SK-N-SH (cell line): ENCODE results near the gene SPON2. TPM values are rescaled to one million over a fixed set of nuclear protein-coding genes. Genes with fewer than 3 reads are reported as not detected.

Experiments
- CTCF ChIA-PET: fragments of 300-600, 350-600 bp; formaldehyde crosslinking; extraction: SDS; loops from one replicate; lab custom pipeline; 2021; lab: Yijun Ruan, JAX
- POLR2A ChIA-PET: fragments of 350-600 bp; sonication (Branson Sonifier 250); formaldehyde crosslinking; extraction: SDS; loops from one replicate; lab custom pipeline; 2020; ENCODE audit warnings: antibody characterized with exemption, inconsistent platforms; lab: Yijun Ruan, JAX
- DNase-seq: peaks from one replicate; pipeline ENCODE4 v3.0.0; 2012
- H2AFZ ChIP-seq: fragments of 200-600 bp; sonication (generic); 2 replicates; pipeline ENCODE4 v1.8.1; 2016; ENCODE audit warnings: antibody characterized with exemption, mild to moderate bottlenecking, low read depth
- H3F3A ChIP-seq: fragments of 200-600 bp; sonication (generic); replicated peaks from 2 replicates; pipeline ENCODE3; 2016; ENCODE audit warnings: antibody characterized with exemption, mild to moderate bottlenecking; ENCODE audit not compliant: insufficient read depth
- H3K27ac ChIP-seq, 2 experiments: fragments of 200-500 bp in 1 of 2; fragments of 200-600 bp in 1 of 2; sonication (Bioruptor generic) in 1 of 2; sonication (generic), shearing (Covaris generic) in 1 of 2; 2 replicates each; pipeline versions ENCODE4 v1.5.1 to v1.6.1; 2014 to 2016; ENCODE audit warnings: low read depth in 2 of 2, inconsistent platforms in 1 of 2, low read length in 1 of 2, mild to moderate bottlenecking in 1 of 2, mixed read lengths in 1 of 2
- H3K27me3 ChIP-seq: fragments of 200-600 bp; sonication (generic), shearing (Covaris generic); 2 replicates; pipeline ENCODE4 v1.6.1; 2016; ENCODE audit warnings: mixed run types; ENCODE audit not compliant: insufficient read depth
- H3K36me3 ChIP-seq, 2 experiments: fragments of 200-500 bp in 1 of 2; fragments of 200-600 bp in 1 of 2; sonication (Bioruptor generic) in 1 of 2; sonication (generic) in 1 of 2; replicated peaks in 1 of 2; 2 replicates each; pipeline versions ENCODE3 to v1.5.1; 2014 to 2016; ENCODE audit warnings: low read length in 1 of 2, mild to moderate bottlenecking in 1 of 2; ENCODE audit not compliant: insufficient read depth in 2 of 2, control insufficient read depth in 1 of 2
- H3K4me1 ChIP-seq, 2 experiments: fragments of 200-500 bp in 1 of 2; fragments of 200-600 bp in 1 of 2; sonication (Bioruptor generic) in 1 of 2; sonication (generic), shearing (Covaris generic) in 1 of 2; 2 replicates each; pipeline versions ENCODE4 v1.5.1 to v1.6.1; 2014 to 2016; ENCODE audit warnings: low read depth in 1 of 2, low read length in 1 of 2, mixed run types in 1 of 2; ENCODE audit not compliant: insufficient read depth in 2 of 2, control insufficient read depth in 1 of 2
- H3K4me2 ChIP-seq: fragments of 200-600 bp; sonication (generic), shearing (Covaris generic); 2 replicates; pipeline ENCODE4 v1.6.1; 2017; ENCODE audit warnings: mixed run types
- H3K4me3 ChIP-seq, 2 experiments: fragments of 200-500 bp in 1 of 2; fragments of 200-600 bp in 1 of 2; sonication (Bioruptor generic) in 1 of 2; sonication (generic), shearing (Covaris generic) in 1 of 2; 2 replicates each; pipeline versions ENCODE4 v1.5.1 to v1.8.1; 2014 to 2016; ENCODE audit warnings: low read depth in 2 of 2, inconsistent platforms in 1 of 2, low read length in 1 of 2, mild to moderate bottlenecking in 1 of 2, mixed read lengths in 1 of 2, moderate library complexity in 1 of 2
- H3K79me2 ChIP-seq: fragments of 200-600 bp; sonication (generic); 2 replicates; pipeline ENCODE4 v1.8.1; 2017; ENCODE audit warnings: mild to moderate bottlenecking; ENCODE audit not compliant: insufficient read depth
- H3K9ac ChIP-seq: fragments of 200-600 bp; sonication (generic); 2 replicates; pipeline ENCODE4 v1.6.1; 2017; ENCODE audit warnings: mixed run types
- H3K9me2 ChIP-seq: fragments of 200-600 bp; sonication (generic); 2 replicates; pipeline ENCODE4 v1.6.1; 2017; ENCODE audit warnings: mixed run types
- H3K9me3 ChIP-seq: fragments of 200-600 bp; sonication (generic); 2 replicates; pipeline ENCODE4 v1.6.1; 2017; ENCODE audit warnings: mixed run types, mild to moderate bottlenecking, moderate library complexity
- H4K20me1 ChIP-seq: fragments of 200-600 bp; sonication (generic); 2 replicates; pipeline ENCODE4 v1.6.1; 2017; ENCODE audit warnings: mild to moderate bottlenecking, mixed run types; ENCODE audit not compliant: insufficient read depth
- CHD2 ChIP-seq: fragments of 150-350 bp; IDR thresholded peaks from 2 replicates; pipeline ENCODE4 v1.6.1; 2018; ENCODE audit warnings: low read length; ENCODE audit not compliant: partially characterized antibody
- CTCF ChIP-seq: fragments of 200-600 bp; sonication (generic); IDR thresholded peaks from 2 replicates; pipeline ENCODE4 v1.6.1; 2017; ENCODE audit warnings: antibody characterized with exemption, mild to moderate bottlenecking, moderate library complexity
- ELF1 ChIP-seq: IDR thresholded peaks from 2 replicates; pipeline ENCODE4 v1.4.0; 2012
- EZH2phosphoT487 ChIP-seq: fragments of 200-600 bp; sonication (generic); IDR thresholded peaks from 2 replicates; pipeline ENCODE4 v1.6.1; 2017; ENCODE audit warnings: low read depth, mixed run types, mild to moderate bottlenecking, antibody characterized with exemption, moderate library complexity, borderline replicate concordance
- GABPA ChIP-seq: IDR thresholded peaks from 2 replicates; pipeline ENCODE4 v1.4.0; 2012; ENCODE audit warnings: low read depth, mild to moderate bottlenecking
- GATA2 ChIP-seq: sonication (generic); formaldehyde crosslinking; IDR thresholded peaks from 2 replicates; pipeline ENCODE4 v1.5.0; 2020; ENCODE audit warnings: mild to moderate bottlenecking, missing genetic modification reagents
- JUND ChIP-seq: IDR thresholded peaks from 2 replicates; pipeline ENCODE4 v1.4.0; 2012
- NFIC ChIP-seq: IDR thresholded peaks from 2 replicates; pipeline ENCODE4 v1.4.0; 2012; ENCODE audit warnings: borderline replicate concordance
- POLR2AphosphoS5 ChIP-seq: IDR thresholded peaks from 2 replicates; pipeline ENCODE4 v1.6.1; 2012; ENCODE audit warnings: low read depth, low read length
- REST ChIP-seq: IDR thresholded peaks from 2 replicates; pipeline ENCODE4 v1.6.1; 2012; ENCODE audit warnings: mild to moderate bottlenecking, low read depth, low read length, moderate library complexity
- RXRA ChIP-seq: IDR thresholded peaks from 2 replicates; pipeline ENCODE4 v1.4.0; 2012; ENCODE audit warnings: low read depth, mild to moderate bottlenecking, borderline replicate concordance
- SIN3A ChIP-seq: IDR thresholded peaks from 2 replicates; pipeline ENCODE4 v1.6.1; 2012; ENCODE audit warnings: low read depth, mild to moderate bottlenecking, low read length, moderate library complexity, borderline replicate concordance
- TAF1 ChIP-seq: IDR thresholded peaks from 2 replicates; pipeline ENCODE4 v1.6.1; 2012; ENCODE audit warnings: low read depth, mild to moderate bottlenecking, low read length, moderate library complexity, borderline replicate concordance
- TEAD4 ChIP-seq: IDR thresholded peaks from 2 replicates; pipeline ENCODE4 v1.4.0; 2012; ENCODE audit warnings: mild to moderate bottlenecking, borderline replicate concordance; ENCODE audit not compliant: insufficient read depth
- USF1 ChIP-seq: IDR thresholded peaks from 2 replicates; pipeline ENCODE4 v1.4.0; 2012; ENCODE audit warnings: low read depth, borderline replicate concordance
- USF2 ChIP-seq: fragments of 150-350 bp; IDR thresholded peaks from 2 replicates; pipeline ENCODE4 v1.6.1; 2017; ENCODE audit warnings: antibody characterized with exemption, low read length, low read depth, borderline replicate concordance
- WGBS: methylation state at CpG from one replicate; pipeline ENCODE4 v1.1.6; 2017; ENCODE audit warnings: low lambda C conversion rate; 5-methylcytosine and 5-hydroxymethylcytosine counted together
- polyA plus RNA-seq, 3 experiments: library from polyadenylated mRNA; depleted of rRNA; stranded (reverse); fragments of >200 nt; gene quantifications; 2 replicates each; pipeline ENCODE4 v1.2.3, GENCODE V29; 2012

Gene SPON2
- polyA plus RNA-seq, 1 of the 3 experiments (the other 2 are of a cell fraction): 11.4 TPM

GRCh38 chr4:1155314-1155713, 17.1 kb downstream of the SPON2 start:
- 48% methylated on average over 3 of the region's 3 CpGs for WGBS
- no peaks in the 10 kb centered on the region for H3K36me3 ChIP-seq
- CTCF ChIA-PET: interaction anchor here (1.5 kb wide), 1 partner anchor 474 kb away, joined by 4 read pairs; no protein-coding TSS in a partner anchor
- no peaks in the 10 kb centered on the region; a peak in 1 of 4 replicates for H3K4me1 ChIP-seq
- H4K20me1 ChIP-seq: no peaks in the 10 kb centered on the region
- H3K4me2 ChIP-seq: no peak overlapping the region
- no peak for DNase-seq
- TF ChIP-seq GATA2 (CRISPR knock-in tag): no peak
- no peak for TF ChIP-seq EZH2phosphoT487
- no peak for TF ChIP-seq RXRA
- no peak for TF ChIP-seq TEAD4
- TF ChIP-seq CHD2: no peak
- no peak for TF ChIP-seq JUND
- TF ChIP-seq USF2: no peak
- no peak for TF ChIP-seq GABPA
- no peak for TF ChIP-seq TAF1
- TF ChIP-seq USF1: no peak
- TF ChIP-seq NFIC: no peak
- POLR2A ChIA-PET: no interaction called here
- H3K4me3 ChIP-seq: no peak overlapping the region
- no peaks in the 10 kb centered on the region for H3K79me2 ChIP-seq
- H3K27me3 ChIP-seq: peaks cover 5% of the 10 kb centered on the region; the same call in 1 of the 2 replicates
- H3K27ac ChIP-seq: no peak overlapping the region
- H3K9ac ChIP-seq: no peak overlapping the region
- H3K9me3 ChIP-seq: no peaks in the 10 kb centered on the region; the same call in 1 of the 2 replicates
- no peak overlapping the region for H2AFZ ChIP-seq
- no peaks in the 10 kb centered on the region for H3F3A ChIP-seq
- no peaks in the 10 kb centered on the region for H3K9me2 ChIP-seq

GRCh38 chr4:1154523-1155182, 17.7 kb downstream of the SPON2 start:
- CTCF ChIA-PET: interaction anchor here (1.0 to 1.5 kb wide), 2 partner anchors 113 to 474 kb away, joined by 3 to 4 read pairs; no protein-coding TSS in a partner anchor
- Histone ChIP-seq H3K9ac (no peak overlapping the region), H3K36me3 (no peaks in the 10 kb centered on the region), H2AFZ (no peak overlapping the region), H3K4me2 (no peak overlapping the region), H3K27ac (no peak overlapping the region), H3K79me2 (no peaks in the 10 kb centered on the region)
- WGBS: 49% methylated on average over 16 of the region's 21 CpGs
- no peak for DNase-seq
- TF ChIP-seq ELF1 (no peak), CTCF (no peak), REST (no peak), SIN3A (no peak), POLR2AphosphoS5 (no peak)
- TF ChIP-seq, all 33 proteins: peak for 0
- H4K20me1 ChIP-seq: no peaks in the 10 kb centered on the region
- peaks cover 5% of the 10 kb centered on the region; the same call in 1 of the 2 replicates for H3K27me3 ChIP-seq
- no peaks in the 10 kb centered on the region for H3F3A ChIP-seq
- no peak overlapping the region for H3K4me3 ChIP-seq
- H3K9me2 ChIP-seq: no peaks in the 10 kb centered on the region
- H3K9me3 ChIP-seq: no peaks in the 10 kb centered on the region; the same call in 1 of the 2 replicates
- no peaks in the 10 kb centered on the region; a peak in 1 of 4 replicates for H3K4me1 ChIP-seq
- POLR2A ChIA-PET: no interaction called here
